Measurements from ENCODE around the gene SREBF2. TPM values are rescaled to one million over a fixed set of nuclear protein-coding genes. Genes with fewer than 3 reads are reported as not detected.

SREBF2 gene
- total and polyA plus RNA-seq, 2 experiments from 2014 or later = 113 to 114 TPM

DNA sequence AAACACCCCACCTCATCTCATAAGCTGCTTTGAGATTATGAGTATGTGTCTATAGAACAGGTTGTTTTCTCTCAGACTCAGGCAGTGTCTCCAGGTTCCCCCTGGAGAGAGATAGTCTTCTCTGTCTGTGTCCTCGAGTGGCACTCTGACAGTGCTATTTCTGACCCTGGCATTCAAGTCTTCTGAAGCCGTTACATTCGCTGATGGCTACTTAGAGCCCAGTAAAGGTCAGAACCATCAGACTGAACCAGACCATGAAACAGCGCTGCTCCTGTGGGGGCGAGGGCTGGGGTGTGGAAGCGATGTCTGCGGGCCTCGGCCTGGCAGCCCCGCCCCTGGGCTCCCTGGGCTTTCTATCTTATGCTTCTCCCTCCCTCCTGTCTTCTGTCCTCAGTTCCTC is 58.5 kb downstream of the SREBF2 start:
- no peak overlapping the region for H3K4me2 ChIP-seq
- no peaks in the 10 kb centered on the region for H3K9me2 ChIP-seq (replicated peaks; ENCODE audit: insufficient read depth)
- WGBS (ENCODE audit: low lambda C conversion rate, missing lambda C conversion rate) = 96% methylated on average over 9 of the region's 9 CpGs
- no peak for DNase-seq (ENCODE audit: low spot score)
- no peak overlapping the region for H2AFZ ChIP-seq
- H3K27me3 ChIP-seq = no peaks in the 10 kb centered on the region
- peaks cover 12% of the 10 kb centered on the region for H3K36me3 ChIP-seq (replicated peaks; ENCODE audit: insufficient read depth, low read depth)
- no peak overlapping the region for H3K27ac ChIP-seq
- no peaks in the 10 kb centered on the region for H3K4me1 ChIP-seq (ENCODE audit: insufficient read depth)
- no peak overlapping the region for H3K4me3 ChIP-seq
- peaks cover 5% of the 10 kb centered on the region for H4K20me1 ChIP-seq (ENCODE audit: insufficient read depth, poor library complexity, severe bottlenecking)
- TF ChIP-seq EZH2 (IDR thresholded peaks at IDR 0.05; ENCODE audit: borderline replicate concordance) (no peak), EZH2phosphoT487 (IDR thresholded peaks at IDR 0.05; ENCODE audit: low read depth, severe bottlenecking, unreplicated experiment) (no peak)
- TF ChIP-seq, protein P1, sequence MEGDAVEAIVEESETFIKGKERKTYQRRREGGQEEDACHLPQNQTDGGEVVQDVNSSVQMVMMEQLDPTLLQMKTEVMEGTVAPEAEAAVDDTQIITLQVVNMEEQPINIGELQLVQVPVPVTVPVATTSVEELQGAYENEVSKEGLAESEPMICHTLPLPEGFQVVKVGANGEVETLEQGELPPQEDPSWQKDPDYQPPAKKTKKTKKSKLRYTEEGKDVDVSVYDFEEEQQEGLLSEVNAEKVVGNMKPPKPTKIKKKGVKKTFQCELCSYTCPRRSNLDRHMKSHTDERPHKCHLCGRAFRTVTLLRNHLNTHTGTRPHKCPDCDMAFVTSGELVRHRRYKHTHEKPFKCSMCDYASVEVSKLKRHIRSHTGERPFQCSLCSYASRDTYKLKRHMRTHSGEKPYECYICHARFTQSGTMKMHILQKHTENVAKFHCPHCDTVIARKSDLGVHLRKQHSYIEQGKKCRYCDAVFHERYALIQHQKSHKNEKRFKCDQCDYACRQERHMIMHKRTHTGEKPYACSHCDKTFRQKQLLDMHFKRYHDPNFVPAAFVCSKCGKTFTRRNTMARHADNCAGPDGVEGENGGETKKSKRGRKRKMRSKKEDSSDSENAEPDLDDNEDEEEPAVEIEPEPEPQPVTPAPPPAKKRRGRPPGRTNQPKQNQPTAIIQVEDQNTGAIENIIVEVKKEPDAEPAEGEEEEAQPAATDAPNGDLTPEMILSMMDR (IDR thresholded peaks at IDR 0.05; ENCODE audit: poor library complexity) = no peak
- no peaks in the 10 kb centered on the region for H3K9me3 ChIP-seq (ENCODE audit: low read depth)
- H3K79me2 ChIP-seq = peaks cover 11% of the 10 kb centered on the region

DNA sequence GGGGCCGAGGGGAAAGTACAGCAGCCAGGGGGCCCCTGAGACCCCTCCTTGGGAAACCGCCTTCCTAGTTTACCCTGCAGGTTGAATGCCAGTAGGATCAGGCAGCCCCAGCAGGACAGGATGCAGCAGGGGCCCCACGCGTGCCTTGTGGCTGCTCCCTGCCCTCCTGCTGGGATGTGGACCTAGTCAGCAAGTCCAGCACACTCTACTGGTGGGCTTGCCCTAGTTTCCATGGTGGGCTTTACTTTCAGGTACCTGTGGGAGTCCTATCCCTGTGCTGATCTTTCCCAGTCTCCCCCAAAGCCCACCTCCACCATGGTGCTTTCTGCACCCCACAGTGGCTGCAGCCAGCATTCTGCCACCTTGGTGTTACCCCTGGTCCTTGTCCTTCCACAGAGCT is 59.8 kb downstream of the SREBF2 start:
- Histone ChIP-seq H3K27me3 (no peaks in the 10 kb centered on the region), H3K4me2 (no peak overlapping the region), H4K20me1 (ENCODE audit: insufficient read depth, poor library complexity, severe bottlenecking) (peaks cover 5% of the 10 kb centered on the region), H3K36me3 (replicated peaks; ENCODE audit: insufficient read depth, low read depth) (peaks cover 6% of the 10 kb centered on the region), H3K4me1 (ENCODE audit: insufficient read depth) (no peaks in the 10 kb centered on the region), H3K9me3 (ENCODE audit: low read depth) (no peaks in the 10 kb centered on the region), H3K9me2 (replicated peaks; ENCODE audit: insufficient read depth) (no peaks in the 10 kb centered on the region), H3K4me3 (no peak overlapping the region), H3K79me2 (peaks cover 6% of the 10 kb centered on the region), H2AFZ (no peak overlapping the region), H3K27ac (no peak overlapping the region)
- DNase-seq (ENCODE audit: low spot score) = no peak
- TF ChIP-seq EZH2 (IDR thresholded peaks at IDR 0.05; ENCODE audit: borderline replicate concordance) = no peak
- WGBS (ENCODE audit: low lambda C conversion rate, missing lambda C conversion rate) = 90% methylated on average over 4 of the region's 4 CpGs

DNA sequence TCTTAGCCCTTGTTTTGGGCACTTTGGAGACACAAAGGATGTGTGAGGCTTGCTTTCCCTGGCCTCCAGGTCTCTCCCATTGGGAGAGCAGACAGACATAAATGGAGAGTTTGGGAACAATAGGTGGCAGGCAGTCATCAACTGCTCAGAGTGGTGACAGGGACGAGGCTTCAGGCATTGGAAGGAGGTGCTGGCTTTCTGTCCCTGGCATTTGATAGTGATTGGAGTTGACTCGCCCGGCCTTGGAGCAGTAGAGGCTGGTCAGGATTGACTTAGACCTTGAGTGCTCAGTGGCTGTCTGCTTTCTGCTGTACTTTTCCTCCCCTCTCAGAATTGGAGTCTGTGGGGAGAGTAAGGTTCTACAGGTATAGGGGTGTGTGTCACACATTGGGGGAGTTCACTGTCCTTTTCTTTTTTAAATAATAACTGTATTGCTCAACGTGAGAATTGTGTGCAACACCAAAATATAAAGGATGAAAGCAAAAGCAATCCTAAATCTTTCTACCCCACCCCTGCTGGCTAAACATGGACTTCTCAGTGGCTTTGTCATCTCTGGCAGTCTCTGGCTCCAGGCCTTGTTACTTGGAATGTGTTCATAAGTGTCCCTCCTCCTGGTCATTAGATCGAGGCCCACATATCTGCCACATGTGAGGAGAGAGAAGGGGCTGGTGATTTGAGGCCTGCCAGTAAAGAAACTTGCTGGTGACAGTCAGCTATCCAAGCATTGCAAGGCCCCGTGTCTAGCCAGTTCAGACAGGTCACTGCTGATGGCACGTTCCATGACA is 60.9 kb downstream of the SREBF2 start:
- H3K27ac ChIP-seq = no peak overlapping the region
- H3K27me3 ChIP-seq = no peaks in the 10 kb centered on the region
- H3K79me2 ChIP-seq = peaks cover 4% of the 10 kb centered on the region
- no peak overlapping the region for H2AFZ ChIP-seq
- H3K36me3 ChIP-seq (replicated peaks; ENCODE audit: insufficient read depth, low read depth) = peaks cover 6% of the 10 kb centered on the region
- TF ChIP-seq, protein P1 (IDR thresholded peaks at IDR 0.05; ENCODE audit: poor library complexity) = no peak
- no peak for TF ChIP-seq EZH2 (IDR thresholded peaks at IDR 0.05; ENCODE audit: borderline replicate concordance)
- no peak for TF ChIP-seq EZH2phosphoT487 (IDR thresholded peaks at IDR 0.05; ENCODE audit: low read depth, severe bottlenecking, unreplicated experiment)
- peaks cover 5% of the 10 kb centered on the region for H4K20me1 ChIP-seq (ENCODE audit: insufficient read depth, poor library complexity, severe bottlenecking)
- H3K4me1 ChIP-seq (ENCODE audit: insufficient read depth) = no peaks in the 10 kb centered on the region
- no peaks in the 10 kb centered on the region for H3K9me2 ChIP-seq (replicated peaks; ENCODE audit: insufficient read depth)
- no peak for DNase-seq (ENCODE audit: low spot score)
- no peaks in the 10 kb centered on the region for H3K9me3 ChIP-seq (ENCODE audit: low read depth)
- no peak overlapping the region for H3K4me3 ChIP-seq
- WGBS (ENCODE audit: low lambda C conversion rate, missing lambda C conversion rate) = 94% methylated on average over 7 of the region's 7 CpGs
- H3K4me2 ChIP-seq = no peak overlapping the region

DNA sequence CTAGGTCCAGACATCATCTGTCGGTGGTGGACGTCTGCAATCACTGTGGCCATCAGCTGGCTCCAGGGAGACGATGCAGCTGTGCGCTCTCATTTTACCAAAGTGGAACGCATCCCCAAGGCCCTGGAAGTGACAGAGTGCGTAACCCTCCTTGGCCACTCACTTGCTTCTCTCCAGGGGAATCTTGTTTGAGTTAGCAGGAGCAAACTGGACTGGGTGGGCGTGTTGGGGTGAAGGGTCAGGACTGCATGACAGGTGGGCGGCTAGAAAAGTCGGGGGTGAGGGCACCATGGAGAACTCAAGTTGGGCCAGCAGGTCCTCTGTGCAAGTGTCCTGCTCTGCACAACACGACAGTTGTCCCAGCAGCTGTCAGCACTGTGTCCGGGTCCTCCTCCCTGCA is 65.7 kb downstream of the SREBF2 start:
- no peaks in the 10 kb centered on the region for H3K27me3 ChIP-seq
- no peaks in the 10 kb centered on the region for H3K9me2 ChIP-seq (replicated peaks; ENCODE audit: insufficient read depth)
- no peak overlapping the region for H2AFZ ChIP-seq
- WGBS (ENCODE audit: low lambda C conversion rate, missing lambda C conversion rate) = 95% methylated on average over 11 of the region's 11 CpGs
- TF ChIP-seq EZH2 (IDR thresholded peaks at IDR 0.05; ENCODE audit: borderline replicate concordance) (no peak), EZH2phosphoT487 (IDR thresholded peaks at IDR 0.05; ENCODE audit: low read depth, severe bottlenecking, unreplicated experiment) (no peak)
- TF ChIP-seq, protein P1 (IDR thresholded peaks at IDR 0.05; ENCODE audit: poor library complexity) = no peak
- no peaks in the 10 kb centered on the region for H3K4me1 ChIP-seq (ENCODE audit: insufficient read depth)
- H3K27ac ChIP-seq = no peak overlapping the region
- no peak overlapping the region for H3K4me2 ChIP-seq
- H3K4me3 ChIP-seq = no peak overlapping the region
- no peaks in the 10 kb centered on the region for H4K20me1 ChIP-seq (ENCODE audit: insufficient read depth, poor library complexity, severe bottlenecking)
- no peaks in the 10 kb centered on the region for H3K36me3 ChIP-seq (replicated peaks; ENCODE audit: insufficient read depth, low read depth)
- no peak for DNase-seq (ENCODE audit: low spot score)
- no peaks in the 10 kb centered on the region for H3K9me3 ChIP-seq (ENCODE audit: low read depth)
- H3K79me2 ChIP-seq = no peaks in the 10 kb centered on the region
